Stomach (tissue), 19 donors: ENCODE measurements around the gene B2M. TPM values are rescaled to one million over a fixed set of nuclear protein-coding genes. Genes with fewer than 3 reads are reported as not detected.

Experiments used
- DNase-seq, 2 donors: peaks; one replicate each; pipeline versions ENCODE4 v3.0.0 to v3.0.0-alpha.2; 2013 to 2019
- H3K27ac ChIP-seq, 5 donors: fragments of 200-600 bp in 4 of 5; sonication (generic) in 4 of 5; one replicate each; pipeline ENCODE4 v1.5.1; 2013 to 2019; ENCODE audit warnings: mild to moderate bottlenecking in 1 of 5, moderate library complexity in 1 of 5
- H3K27me3 ChIP-seq, 3 donors: fragments of 200-600 bp; sonication (generic); one replicate each; pipeline ENCODE4 v1.5.1; 2017 to 2019; ENCODE audit warnings: mixed run types in 1 of 3
- H3K36me3 ChIP-seq, 4 donors: fragments of 200-600 bp; sonication (generic); 1 replicate in 3 of 4; 2 replicates in 1 of 4; pipeline ENCODE4 v1.5.1; 2016 to 2019
- H3K4me1 ChIP-seq, 4 donors: fragments of 200-600 bp; sonication (generic); one replicate each; pipeline ENCODE4 v1.5.1; 2016 to 2019
- H3K4me3 ChIP-seq, 4 donors: fragments of 200-600 bp; sonication (generic) in 3 of 4; one replicate each; pipeline ENCODE4 v1.5.1; 2016 to 2019; ENCODE audit warnings: mild to moderate bottlenecking in 1 of 4
- H3K9me3 ChIP-seq, 4 donors: fragments of 200-600 bp; sonication (generic); one replicate each; pipeline ENCODE4 v1.5.1; 2016 to 2019
- EP300 ChIP-seq: sonication (generic); formaldehyde crosslinking; IDR thresholded peaks from one replicate; pipeline ENCODE4 v1.6.1; 2017; ENCODE audit warnings: antibody characterized with exemption
- POLR2A ChIP-seq, 4 donors: fragments of 450-650 bp; IDR thresholded peaks; one replicate each; pipeline ENCODE4 v1.6.1; 2016; ENCODE audit warnings: antibody characterized with exemption in 4 of 4, control low read depth in 2 of 4, mild to moderate bottlenecking in 1 of 4, moderate library complexity in 1 of 4
- POLR2AphosphoS5 ChIP-seq, 3 donors: sonication (generic); formaldehyde crosslinking; IDR thresholded peaks; one replicate each; pipeline ENCODE4 v1.6.1; 2016; ENCODE audit warnings: antibody characterized with exemption in 3 of 3
- WGBS, 5 donors: extraction: QIAGEN DNeasy Blood & Tissue Kit in 3 of 5; methylation state at CpG; one replicate each; pipeline versions ENCODE4 v1.1.5 to v1.1.7; 2013 to 2018; 5-methylcytosine and 5-hydroxymethylcytosine counted together
- intact Hi-C: fragments of 100-400 bp; cut with DNase I; formaldehyde crosslinking; loops from one replicate; pipeline ENCODE4 v1.15.1; 2023; ENCODE audit warnings: low total_unique reads
- long read RNA-seq, 10 donors: transcript quantifications; one replicate each; lab custom pipeline, GENCODE V29; 2026
- polyA plus RNA-seq, 3 donors: library from polyadenylated mRNA; stranded (reverse); fragments of 200-250 nt; gene quantifications; one replicate each; pipeline ENCODE4 v1.2.3, GENCODE V29; 2013
- total RNA-seq, 5 donors: library from RNA; depleted of rRNA; stranded (reverse); fragments of >200 nt; gene quantifications; one replicate each; pipeline versions ENCODE4 v1.1.0 to v1.2.3, GENCODE V29; 2014 to 2016
- TF ChIP-seq, protein P1 (sequence below), 7 experiments: fragments of 450-650 bp in 4 of 7; fragments of 200-600 bp in 3 of 7; sonication (generic) in 3 of 7; IDR thresholded peaks; one replicate each; pipeline ENCODE4 v1.5.1; 2016 to 2019; ENCODE audit warnings: antibody characterized with exemption in 7 of 7, control low read depth in 2 of 7, mild to moderate bottlenecking in 1 of 7
- donor health status: healthy with polysubstance abuse.
- donor health status: Bipolar disorder and iron deficiency.
- donor health status: healthy.

The B2M gene
- total RNA-seq (1,000 to 10,000 TPM in 4 of 5 donors, 100 to 1,000 TPM in 1; 815 to 3,849 (median 2,307) TPM), polyA plus RNA-seq (1,000 to 10,000 TPM; 1,385 to 1,947 (median 1,540) TPM)
- long read RNA-seq, donor 1, transcript B2M-204 (4 exons, 1,705 nt): major isoform, 279 of 377 reads
- long read RNA-seq, donor 1, transcript B2M-213 (1 exons, 2,329 nt): minor isoform, 47 of 377 reads
- long read RNA-seq, donor 1, partial matches to known transcripts: 40 of 377 reads
- long read RNA-seq, donor 1, other reads (novel, unspliced or antisense): 9 of 377 reads
- long read RNA-seq, donor 2, transcript B2M-208 (3 exons, 1,081 nt): minor isoform, 6 of 548 reads
- long read RNA-seq, donor 2, transcript B2M-204 (4 exons, 1,705 nt): major isoform, 448 of 548 reads
- long read RNA-seq, donor 2, transcript B2M-213 (1 exons, 2,329 nt): minor isoform, 36 of 548 reads
- long read RNA-seq, donor 2, partial matches to known transcripts: 46 of 548 reads
- long read RNA-seq, donor 2, other reads (novel, unspliced or antisense): 12 of 548 reads
- long read RNA-seq, donor 3, transcript B2M-213 (1 exons, 2,329 nt): minor isoform, 40 of 284 reads
- long read RNA-seq, donor 3, transcript B2M-204 (4 exons, 1,705 nt): major isoform, 220 of 284 reads
- long read RNA-seq, donor 3, partial matches to known transcripts: 16 of 284 reads
- long read RNA-seq, donor 3, other reads (novel, unspliced or antisense): 6 of 284 reads
- long read RNA-seq, donor 4, transcript B2M-204 (4 exons, 1,705 nt): major isoform, 59 of 70 reads
- long read RNA-seq, donor 4, transcript B2M-213 (1 exons, 2,329 nt): minor isoform, 11 of 70 reads
- long read RNA-seq, donor 4, partial matches to known transcripts: 0 of 70 reads
- long read RNA-seq, donor 4, other reads (novel, unspliced or antisense): 0 of 70 reads
- long read RNA-seq, donor 5, transcript B2M-213 (1 exons, 2,329 nt): minor isoform, 45 of 574 reads
- long read RNA-seq, donor 5, transcript B2M-204 (4 exons, 1,705 nt): major isoform, 449 of 574 reads
- long read RNA-seq, donor 5, partial matches to known transcripts: 59 of 574 reads
- long read RNA-seq, donor 5, other reads (novel, unspliced or antisense): 14 of 574 reads
- long read RNA-seq, donor 6, transcript B2M-208 (3 exons, 1,081 nt): minor isoform, 11 of 1,168 reads
- long read RNA-seq, donor 6, transcript B2M-204 (4 exons, 1,705 nt): major isoform, 924 of 1,168 reads
- long read RNA-seq, donor 6, transcript B2M-213 (1 exons, 2,329 nt): minor isoform, 96 of 1,168 reads
- long read RNA-seq, donor 6, partial matches to known transcripts: 97 of 1,168 reads
- long read RNA-seq, donor 6, other reads (novel, unspliced or antisense): 34 of 1,168 reads
- long read RNA-seq, donor 7, transcript B2M-204 (4 exons, 1,705 nt): major isoform, 831 of 1,112 reads
- long read RNA-seq, donor 7, transcript B2M-213 (1 exons, 2,329 nt): minor isoform, 161 of 1,112 reads
- long read RNA-seq, donor 7, transcript B2M-208 (3 exons, 1,081 nt): minor isoform, 6 of 1,112 reads
- long read RNA-seq, donor 7, partial matches to known transcripts: 88 of 1,112 reads
- long read RNA-seq, donor 7, other reads (novel, unspliced or antisense): 22 of 1,112 reads
- long read RNA-seq, donor 8, transcript B2M-204 (4 exons, 1,705 nt): major isoform, 383 of 484 reads
- long read RNA-seq, donor 8, transcript B2M-213 (1 exons, 2,329 nt): minor isoform, 50 of 484 reads
- long read RNA-seq, donor 8, partial matches to known transcripts: 32 of 484 reads
- long read RNA-seq, donor 8, other reads (novel, unspliced or antisense): 17 of 484 reads
- long read RNA-seq, donor 9, transcript B2M-213 (1 exons, 2,329 nt): minor isoform, 154 of 636 reads
- long read RNA-seq, donor 9, transcript B2M-204 (4 exons, 1,705 nt): major isoform, 412 of 636 reads
- long read RNA-seq, donor 9, partial matches to known transcripts: 56 of 636 reads
- long read RNA-seq, donor 9, other reads (novel, unspliced or antisense): 11 of 636 reads
- long read RNA-seq, donor 10, transcript B2M-204 (4 exons, 1,705 nt): major isoform, 346 of 461 reads
- long read RNA-seq, donor 10, transcript B2M-213 (1 exons, 2,329 nt): minor isoform, 52 of 461 reads
- long read RNA-seq, donor 10, partial matches to known transcripts: 44 of 461 reads
- long read RNA-seq, donor 10, other reads (novel, unspliced or antisense): 13 of 461 reads

DNA sequence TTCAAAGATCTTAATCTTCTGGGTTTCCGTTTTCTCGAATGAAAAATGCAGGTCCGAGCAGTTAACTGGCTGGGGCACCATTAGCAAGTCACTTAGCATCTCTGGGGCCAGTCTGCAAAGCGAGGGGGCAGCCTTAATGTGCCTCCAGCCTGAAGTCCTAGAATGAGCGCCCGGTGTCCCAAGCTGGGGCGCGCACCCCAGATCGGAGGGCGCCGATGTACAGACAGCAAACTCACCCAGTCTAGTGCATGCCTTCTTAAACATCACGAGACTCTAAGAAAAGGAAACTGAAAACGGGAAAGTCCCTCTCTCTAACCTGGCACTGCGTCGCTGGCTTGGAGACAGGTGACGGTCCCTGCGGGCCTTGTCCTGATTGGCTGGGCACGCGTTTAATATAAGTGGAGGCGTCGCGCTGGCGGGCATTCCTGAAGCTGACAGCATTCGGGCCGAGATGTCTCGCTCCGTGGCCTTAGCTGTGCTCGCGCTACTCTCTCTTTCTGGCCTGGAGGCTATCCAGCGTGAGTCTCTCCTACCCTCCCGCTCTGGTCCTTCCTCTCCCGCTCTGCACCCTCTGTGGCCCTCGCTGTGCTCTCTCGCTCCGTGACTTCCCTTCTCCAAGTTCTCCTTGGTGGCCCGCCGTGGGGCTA lies at the start of gene B2M, which contains the start of gene PATL2:
Gene B2M (plus strand): TSS at position 422 of the 647 bp plus-strand sequence. CDS start 30 bp downstream, at position 452.
Gene PATL2 (minus strand): TSS at position 228 of the 647 bp plus-strand sequence. CDS start 34,833 bp downstream, outside the sequence.
- H3K4me3 ChIP-seq: peak within 1 kb of the TSS; percentile 67 to 86 (median 75)
- intact Hi-C loops: no loop called here
- WGBS, 5 donors: 0 to 1% (median 0%) methylated on average over 37 of the region's 37 CpGs
- peak within 1 kb of the TSS; percentile 91 to 100 (median 99) for H3K27ac ChIP-seq
- peak; percentile 97 to 98 for DNase-seq
- H3K36me3 ChIP-seq: peaks cover 9 to 30% (median 17%) of the 10 kb centered on the region in 4 donors
- TF ChIP-seq EP300: no peak
- peak in 2 of 4 donors; percentile 99 to 100 for TF ChIP-seq POLR2A (IDR thresholded peaks at IDR 0.05)
- TF ChIP-seq POLR2AphosphoS5 (IDR thresholded peaks at IDR 0.05): peak; percentile 99 to 100 (median 100)
- TF ChIP-seq, protein P1, sequence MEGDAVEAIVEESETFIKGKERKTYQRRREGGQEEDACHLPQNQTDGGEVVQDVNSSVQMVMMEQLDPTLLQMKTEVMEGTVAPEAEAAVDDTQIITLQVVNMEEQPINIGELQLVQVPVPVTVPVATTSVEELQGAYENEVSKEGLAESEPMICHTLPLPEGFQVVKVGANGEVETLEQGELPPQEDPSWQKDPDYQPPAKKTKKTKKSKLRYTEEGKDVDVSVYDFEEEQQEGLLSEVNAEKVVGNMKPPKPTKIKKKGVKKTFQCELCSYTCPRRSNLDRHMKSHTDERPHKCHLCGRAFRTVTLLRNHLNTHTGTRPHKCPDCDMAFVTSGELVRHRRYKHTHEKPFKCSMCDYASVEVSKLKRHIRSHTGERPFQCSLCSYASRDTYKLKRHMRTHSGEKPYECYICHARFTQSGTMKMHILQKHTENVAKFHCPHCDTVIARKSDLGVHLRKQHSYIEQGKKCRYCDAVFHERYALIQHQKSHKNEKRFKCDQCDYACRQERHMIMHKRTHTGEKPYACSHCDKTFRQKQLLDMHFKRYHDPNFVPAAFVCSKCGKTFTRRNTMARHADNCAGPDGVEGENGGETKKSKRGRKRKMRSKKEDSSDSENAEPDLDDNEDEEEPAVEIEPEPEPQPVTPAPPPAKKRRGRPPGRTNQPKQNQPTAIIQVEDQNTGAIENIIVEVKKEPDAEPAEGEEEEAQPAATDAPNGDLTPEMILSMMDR (IDR thresholded peaks at IDR 0.05): no peak
- H3K4me1 ChIP-seq: peaks cover 10 to 54% (median 32%) of the 10 kb centered on the region in 4 donors
- no peaks in the 10 kb centered on the region for H3K9me3 ChIP-seq
- no peaks in the 10 kb centered on the region for H3K27me3 ChIP-seq

DNA sequence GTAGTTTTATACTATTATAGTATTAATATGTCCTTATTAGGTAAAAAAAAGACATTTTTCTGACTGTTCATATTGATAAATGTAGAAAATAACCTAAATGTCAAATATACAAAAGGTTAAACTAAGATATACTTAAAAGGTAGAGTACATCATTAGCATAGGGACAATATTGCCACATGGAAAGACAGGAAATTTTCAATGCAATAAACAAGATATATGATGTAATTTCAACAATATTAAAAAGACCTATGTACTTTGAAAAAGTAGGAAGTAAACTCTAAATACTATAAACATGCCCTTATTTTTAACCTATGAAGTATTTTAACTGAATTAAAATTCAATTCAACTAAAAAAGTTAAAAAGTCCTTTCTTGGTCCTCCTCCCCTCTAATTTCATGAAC lies 49.7 kb upstream of the B2M start:
- Histone ChIP-seq H3K36me3 (peaks cover 0 to 39% (median 36%) of the 10 kb centered on the region in 4 donors), H3K27ac (peak overlapping the region in 3 of 5 donors; percentile 98 to 99 (median 99)), H3K27me3 (no peaks in the 10 kb centered on the region), H3K4me1 (peaks cover 0 to 33% (median 18%) of the 10 kb centered on the region in 4 donors), H3K9me3 (no peaks in the 10 kb centered on the region), H3K4me3 (peak overlapping the region in 1 of 4 donors; percentile 74)
- DNase-seq: no peak
- intact Hi-C loops: no loop called here
- TF ChIP-seq EP300 (no peak), POLR2AphosphoS5 (IDR thresholded peaks at IDR 0.05) (no peak), POLR2A (IDR thresholded peaks at IDR 0.05) (no peak)
- TF ChIP-seq, protein P1 (IDR thresholded peaks at IDR 0.05): no peak
